Caco-2 (cell line): ENCODE data around the gene TUBB8. TPM values are rescaled to one million over a fixed set of nuclear protein-coding genes. Genes with fewer than 3 reads are reported as not detected.
A peak's percentile ranks its signal among the peaks of the same experiment; 100 is the strongest.
"Not testable (repeated sequence)": the region's sequence is repeated elsewhere in the genome, so short reads cannot be mapped to it uniquely, and the experiment has no call there.

Source experiments
- BruUV-seq: library from RNA; stranded (reverse); fragments of 400-500 nt; replicated peaks from 2 replicates; lab custom pipeline; 2021; lab: Mats Ljungman, UMichigan
- CTCF ChIA-PET: fragments of 300-600 bp; sonication (Branson Sonifier 250); formaldehyde crosslinking; loops from one replicate; lab custom pipeline; 2022; ENCODE audit warnings: antibody characterized with exemption; lab: Charles Lee
- POLR2A ChIA-PET: fragments of 300-600 bp; sonication (Branson Sonifier 250); formaldehyde crosslinking; loops from one replicate; lab custom pipeline; 2022; ENCODE audit warnings: antibody characterized with exemption; lab: Charles Lee
- DNase-seq, 2 experiments: peaks; one replicate each; pipeline versions ENCODE4 v3.0.0 to v3.0.0-alpha.2; 2020 to 2022
- H3K27me3 ChIP-seq: replicated peaks from 2 replicates; pipeline ENCODE4 v1.6.0; 2011; ENCODE audit warnings: low read length; ENCODE audit not compliant: control insufficient read depth, insufficient read depth
- H3K36me3 ChIP-seq: 2 replicates; pipeline ENCODE4 v1.5.1; 2011; ENCODE audit warnings: low read length; ENCODE audit not compliant: control insufficient read depth, insufficient read depth
- H3K4me1 ChIP-seq: fragments of 250-450 bp; sonication (Bioruptor Pico); 2 replicates; pipeline ENCODE4 v1.5.1; 2020; ENCODE audit warnings: mild to moderate bottlenecking
- H3K4me3 ChIP-seq: 2 replicates; pipeline ENCODE4 v1.5.1; 2011; ENCODE audit warnings: low read depth, mild to moderate bottlenecking, control low read depth, low read length
- H3K9me3 ChIP-seq: fragments of 250-450 bp; sonication (Bioruptor Pico); 2 replicates; pipeline ENCODE4 v1.5.1; 2020; ENCODE audit warnings: mild to moderate bottlenecking, moderate library complexity
- H3K27ac Mint-ChIP-seq: one replicate; pipeline ENCODE4 v1.8.0; 2022; ENCODE audit warnings: mixed read lengths; ENCODE audit not compliant: unreplicated experiment
- H3K27me3 Mint-ChIP-seq: one replicate; pipeline ENCODE4 v1.8.0; 2022; ENCODE audit warnings: mixed read lengths; ENCODE audit not compliant: insufficient read depth, unreplicated experiment
- H3K36me3 Mint-ChIP-seq: one replicate; pipeline ENCODE4 v1.8.0; 2022; ENCODE audit warnings: mild to moderate bottlenecking, mixed read lengths; ENCODE audit not compliant: insufficient read depth, unreplicated experiment
- H3K4me1 Mint-ChIP-seq: one replicate; pipeline ENCODE4 v1.8.0; 2022; ENCODE audit warnings: low read depth, mixed read lengths; ENCODE audit not compliant: unreplicated experiment
- H3K4me3 Mint-ChIP-seq: one replicate; pipeline ENCODE4 v1.8.0; 2022; ENCODE audit warnings: mild to moderate bottlenecking, moderate library complexity, mixed read lengths; ENCODE audit not compliant: unreplicated experiment
- H3K9me3 Mint-ChIP-seq: one replicate; pipeline ENCODE4 v1.8.0; 2022; ENCODE audit warnings: mixed read lengths; ENCODE audit not compliant: unreplicated experiment
- intact Hi-C: fragments of 100-400 bp; cut with micrococcal nuclease; formaldehyde crosslinking; loops from one replicate; pipeline ENCODE4 v1.10.0; 2022; ENCODE audit not compliant: unreplicated experiment
- total RNA-seq: library from RNA; stranded (reverse); gene quantifications from 2 replicates; pipeline ENCODE4 v1.2.3, GENCODE V29; 2022

TUBB8 gene
- total RNA-seq, 1 experiment from 2014 or later: not detected

- H3K4me3 Mint-ChIP-seq, H3K4me3 ChIP-seq, CTCF ChIA-PET, BruUV-seq, H3K27ac Mint-ChIP-seq, H3K9me3 ChIP-seq, H3K27me3 ChIP-seq, intact Hi-C loops, H3K4me1 Mint-ChIP-seq, H3K36me3 ChIP-seq, H3K36me3 Mint-ChIP-seq, H3K4me1 ChIP-seq, H3K9me3 Mint-ChIP-seq, H3K27me3 Mint-ChIP-seq, POLR2A ChIA-PET: not testable (repeated sequence)
- peak in 1 of 2 experiments; percentile 74 for DNase-seq
Observed at GRCh38 chr10:11260-11659, 37.8 kb downstream of the TUBB8 start.

- peak in 1 of 2 experiments; percentile 30 for DNase-seq
- H3K27ac Mint-ChIP-seq, H3K4me3 Mint-ChIP-seq, H3K9me3 ChIP-seq, H3K27me3 Mint-ChIP-seq, intact Hi-C loops, POLR2A ChIA-PET, H3K27me3 ChIP-seq, H3K4me3 ChIP-seq, CTCF ChIA-PET, H3K36me3 Mint-ChIP-seq, H3K9me3 Mint-ChIP-seq, H3K36me3 ChIP-seq, H3K4me1 Mint-ChIP-seq, BruUV-seq, H3K4me1 ChIP-seq: not testable (repeated sequence)
Observed at GRCh38 chr10:10261-10971, 38.7 kb downstream of the TUBB8 start.

Other genes with a start within 250 kb of the TUBB8 start
- gene ZMYND11, start 86.2 kb upstream of the TUBB8 start, total RNA-seq: 101 TPM in 2 replicates